ENCODE measurements around the gene RSPH9.

RSPH9 gene

DNA sequence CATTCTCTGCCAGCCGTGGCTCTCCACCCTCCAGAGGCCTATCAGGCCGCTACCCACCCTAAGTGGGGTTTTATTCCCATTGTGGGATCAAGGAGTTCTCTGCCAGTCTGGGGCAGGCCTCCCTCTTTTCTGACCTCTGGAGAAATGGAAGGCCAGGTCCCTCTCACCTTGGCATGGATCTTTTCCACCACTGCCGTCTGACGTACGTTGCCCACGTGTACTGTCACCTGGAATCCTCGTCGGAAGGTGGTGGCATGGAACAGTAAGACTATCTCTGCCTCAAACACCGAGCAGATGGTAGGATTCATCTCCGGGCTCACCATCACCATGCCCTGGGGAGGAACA, 23.0 kb upstream of the RSPH9 start:
- TF ChIP-seq, protein P1, sequence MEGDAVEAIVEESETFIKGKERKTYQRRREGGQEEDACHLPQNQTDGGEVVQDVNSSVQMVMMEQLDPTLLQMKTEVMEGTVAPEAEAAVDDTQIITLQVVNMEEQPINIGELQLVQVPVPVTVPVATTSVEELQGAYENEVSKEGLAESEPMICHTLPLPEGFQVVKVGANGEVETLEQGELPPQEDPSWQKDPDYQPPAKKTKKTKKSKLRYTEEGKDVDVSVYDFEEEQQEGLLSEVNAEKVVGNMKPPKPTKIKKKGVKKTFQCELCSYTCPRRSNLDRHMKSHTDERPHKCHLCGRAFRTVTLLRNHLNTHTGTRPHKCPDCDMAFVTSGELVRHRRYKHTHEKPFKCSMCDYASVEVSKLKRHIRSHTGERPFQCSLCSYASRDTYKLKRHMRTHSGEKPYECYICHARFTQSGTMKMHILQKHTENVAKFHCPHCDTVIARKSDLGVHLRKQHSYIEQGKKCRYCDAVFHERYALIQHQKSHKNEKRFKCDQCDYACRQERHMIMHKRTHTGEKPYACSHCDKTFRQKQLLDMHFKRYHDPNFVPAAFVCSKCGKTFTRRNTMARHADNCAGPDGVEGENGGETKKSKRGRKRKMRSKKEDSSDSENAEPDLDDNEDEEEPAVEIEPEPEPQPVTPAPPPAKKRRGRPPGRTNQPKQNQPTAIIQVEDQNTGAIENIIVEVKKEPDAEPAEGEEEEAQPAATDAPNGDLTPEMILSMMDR (conservative IDR thresholded peaks at IDR 0.05; ENCODE audit: control insufficient read depth, insufficient read depth, low read depth, low read length): no peak
- DNase-seq (ENCODE audit: low read depth): no peak
- H3K4me3 ChIP-seq (ENCODE audit: control insufficient read depth, low read depth, low read length): no peak overlapping the region

DNA sequence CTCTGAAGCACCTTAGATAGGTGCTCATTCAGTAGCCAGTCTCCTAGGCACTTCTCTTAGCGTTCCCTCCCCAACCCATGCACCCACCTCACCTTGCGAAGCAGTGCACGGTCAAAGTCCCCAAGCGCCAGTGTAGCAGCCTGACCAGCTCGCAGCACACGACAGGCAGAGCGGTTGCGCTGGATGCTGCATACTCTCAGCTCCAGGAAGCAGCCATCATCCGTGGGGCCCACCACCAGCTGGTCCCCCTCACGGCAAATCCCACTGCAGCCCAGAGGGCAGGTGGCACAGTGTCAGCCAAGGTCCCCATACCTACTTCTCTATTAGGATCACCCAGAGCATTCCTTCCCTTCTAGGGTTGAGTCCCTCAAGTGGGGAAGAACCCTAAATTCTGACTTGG, 22.3 kb upstream of the RSPH9 start:
- H3K4me3 ChIP-seq (ENCODE audit: control insufficient read depth, low read depth, low read length): no peak overlapping the region
- TF ChIP-seq, protein P1 (conservative IDR thresholded peaks at IDR 0.05; ENCODE audit: control insufficient read depth, insufficient read depth, low read depth, low read length): no peak
- DNase-seq (ENCODE audit: low read depth): no peak

DNA sequence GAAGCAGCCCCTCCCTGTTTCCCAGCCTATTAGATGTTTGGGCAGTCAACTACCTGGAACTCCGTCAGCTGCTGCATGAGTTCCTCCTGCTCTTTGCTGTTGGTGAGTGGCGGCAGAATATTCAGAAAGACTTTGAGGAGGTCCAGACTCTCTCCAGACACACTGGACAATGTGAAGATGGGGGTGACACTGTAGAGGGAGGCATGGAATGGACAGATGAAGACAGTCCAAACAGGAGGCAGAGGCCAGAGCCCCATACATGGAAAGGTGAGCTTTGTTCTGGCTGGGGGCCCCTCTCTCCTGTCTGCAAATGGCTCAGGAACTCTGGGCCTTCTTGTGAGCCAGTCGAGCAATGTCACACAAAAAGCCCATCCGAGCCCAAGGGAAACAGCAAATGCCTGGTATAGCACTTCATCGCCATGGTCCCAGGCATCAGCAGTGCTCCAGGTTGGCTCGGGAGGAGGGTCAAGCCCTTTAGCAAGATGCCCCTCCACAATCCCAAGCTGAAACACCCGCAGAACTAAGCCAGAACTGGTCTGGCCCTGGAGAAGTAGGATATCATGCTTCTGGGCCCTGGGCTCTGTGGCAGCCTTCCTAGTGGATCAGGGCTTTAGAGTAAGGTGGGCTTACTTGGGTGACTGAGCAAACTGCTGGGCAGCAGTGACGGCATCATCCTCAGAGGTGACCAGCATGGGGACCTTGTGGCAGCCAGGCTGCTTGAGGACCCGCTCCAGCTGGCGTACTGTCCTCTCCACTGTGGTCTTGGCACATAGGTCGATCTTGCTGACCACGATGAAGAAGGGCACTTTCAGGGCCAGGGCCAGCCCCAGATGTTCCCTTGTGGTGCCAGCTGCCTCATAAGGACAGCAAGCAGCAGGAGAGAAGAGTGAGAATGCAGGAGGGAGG, 20.7 kb upstream of the RSPH9 start:
- no peak overlapping the region for H3K4me3 ChIP-seq (ENCODE audit: control insufficient read depth, low read depth, low read length)
- TF ChIP-seq, protein P1 (conservative IDR thresholded peaks at IDR 0.05; ENCODE audit: control insufficient read depth, insufficient read depth, low read depth, low read length): no peak

DNA sequence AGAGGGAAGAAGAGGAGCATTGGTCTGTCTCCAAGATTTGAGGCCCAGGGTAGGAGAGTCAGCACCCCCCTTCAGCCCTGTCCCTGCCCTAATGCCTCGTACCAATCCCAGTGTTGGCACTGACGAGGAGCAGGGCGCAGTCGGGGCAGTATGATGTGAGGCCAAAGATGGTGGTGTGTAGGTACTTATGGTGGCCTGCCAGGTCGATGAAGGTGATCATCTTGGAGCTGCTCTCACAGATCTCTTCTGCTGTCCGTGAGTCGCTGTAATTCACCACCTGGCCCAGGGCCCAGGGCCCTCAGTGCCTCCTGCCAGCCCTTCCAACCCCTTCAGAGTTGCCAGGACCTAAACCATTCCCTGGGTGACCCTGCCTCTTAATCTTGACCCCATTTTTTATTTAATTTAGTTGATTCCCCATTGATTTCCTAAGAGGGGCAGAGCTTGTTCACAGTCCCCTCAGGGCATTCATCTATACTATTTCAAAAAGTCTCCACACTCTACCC, 20.0 kb upstream of the RSPH9 start:
- TF ChIP-seq, protein P1 (conservative IDR thresholded peaks at IDR 0.05; ENCODE audit: control insufficient read depth, insufficient read depth, low read depth, low read length): no peak
- H3K4me3 ChIP-seq (ENCODE audit: control insufficient read depth, low read depth, low read length): no peak overlapping the region
- DNase-seq (ENCODE audit: low read depth): no peak

More for the DNA sequence above, 20.7 kb upstream of the RSPH9 start:
- no peak for DNase-seq (ENCODE audit: low read depth)

DNA sequence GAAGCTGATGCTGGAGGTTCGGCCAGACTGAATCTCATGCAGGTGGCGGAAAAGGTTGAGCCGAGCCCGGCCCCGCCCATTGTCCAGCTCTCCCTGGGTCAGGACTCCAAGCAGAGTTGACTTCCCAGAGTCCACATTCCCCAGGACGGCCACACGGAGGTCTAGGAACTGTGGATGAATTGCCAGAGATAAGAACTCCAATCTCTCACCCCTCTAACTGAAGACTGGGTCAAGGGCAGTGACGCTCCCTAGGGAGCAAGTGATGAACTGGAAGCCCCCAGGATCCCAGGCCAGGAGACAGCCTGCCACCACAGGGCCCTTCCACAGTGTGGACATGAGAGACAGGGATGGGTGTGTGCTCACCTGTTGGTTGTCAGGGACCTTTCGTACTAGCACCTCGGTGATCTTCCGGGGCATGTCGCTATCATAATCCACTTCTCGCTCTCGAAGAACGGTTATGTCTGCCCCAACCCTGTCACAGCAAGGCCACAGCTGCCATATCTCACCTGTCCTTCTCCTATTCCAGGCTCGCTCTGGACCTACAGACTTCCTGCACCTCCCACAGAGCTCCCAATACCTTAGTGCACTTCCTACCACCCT, 19.3 kb upstream of the RSPH9 start:
- DNase-seq (ENCODE audit: low read depth): no peak
- TF ChIP-seq, protein P1 (conservative IDR thresholded peaks at IDR 0.05; ENCODE audit: control insufficient read depth, insufficient read depth, low read depth, low read length): no peak
- H3K4me3 ChIP-seq (ENCODE audit: control insufficient read depth, low read depth, low read length): no peak overlapping the region

DNA sequence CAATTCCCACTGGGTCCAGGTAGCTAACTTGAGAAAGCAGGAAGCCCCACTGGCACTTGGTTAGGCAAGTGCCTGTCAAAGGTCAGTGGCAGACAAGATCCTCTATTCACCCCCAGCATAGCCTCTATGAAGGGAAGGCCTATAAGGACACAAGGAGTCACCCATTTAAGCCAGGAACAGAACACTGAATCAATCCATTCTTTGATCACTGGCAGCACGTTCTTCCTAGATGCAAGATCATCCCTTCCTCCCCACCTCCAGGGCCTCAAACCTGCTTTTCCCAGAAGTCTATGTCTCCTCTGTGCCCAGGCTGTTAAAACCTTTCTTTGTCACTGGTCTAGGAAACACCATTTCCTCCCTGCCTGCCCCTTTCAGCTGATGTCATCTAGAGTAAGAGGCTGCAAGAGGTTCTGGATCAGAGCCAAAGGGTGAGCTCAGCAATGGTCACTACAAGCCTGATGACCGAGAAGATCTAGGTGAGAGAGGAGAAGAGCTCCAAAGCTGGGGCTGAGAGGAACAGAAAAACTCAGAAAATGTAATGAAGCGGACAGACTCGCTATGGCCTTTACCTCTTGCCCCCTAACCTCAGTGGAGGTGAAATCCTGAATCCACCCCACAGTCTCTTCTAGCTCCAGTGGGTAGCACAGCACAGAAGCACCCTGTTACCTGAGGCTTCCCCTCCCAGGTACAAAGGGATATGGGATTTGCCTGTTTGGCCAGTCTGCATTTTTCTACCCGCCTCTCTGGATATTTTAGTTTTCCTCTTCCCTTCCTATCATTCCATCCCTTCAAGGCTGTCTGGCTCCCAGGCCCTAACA, 17.6 kb upstream of the RSPH9 start:
- DNase-seq (ENCODE audit: low read depth): peak; percentile 98
- TF ChIP-seq, protein P1 (conservative IDR thresholded peaks at IDR 0.05; ENCODE audit: control insufficient read depth, insufficient read depth, low read depth, low read length): no peak
- peak overlapping the region; percentile 33 for H3K4me3 ChIP-seq (ENCODE audit: control insufficient read depth, low read depth, low read length)

Data from fibroblast of mammary gland (primary cell).